PC-3 (cell line): ENCODE data around the gene ADGRF3. TPM values are rescaled to one million over a fixed set of nuclear protein-coding genes. Genes with fewer than 3 reads are reported as not detected.
"Not testable (repeated sequence)": the region's sequence is repeated elsewhere in the genome, so short reads cannot be mapped to it uniquely, and the experiment has no call there.

Source experiments
- ATAC-seq: fragments of 200-7000 bp; cut with Tn5 transposase; 2 replicates; pipeline ENCODE4 v1.9.1; 2020; ENCODE audit warnings: mild to moderate bottlenecking, moderate library complexity
- BruUV-seq: library from RNA; stranded (reverse); fragments of 400-500 nt; replicated peaks from 2 replicates; lab custom pipeline; 2021; lab: Mats Ljungman, UMichigan
- CTCF ChIA-PET: fragments of 300-600 bp; sonication (Branson Sonifier 250); formaldehyde crosslinking; loops from one replicate; lab custom pipeline; 2022; ENCODE audit warnings: antibody characterized with exemption; lab: Charles Lee
- POLR2A ChIA-PET: fragments of 300-600 bp; sonication (Branson Sonifier 250); formaldehyde crosslinking; loops from one replicate; lab custom pipeline; 2022; ENCODE audit warnings: antibody characterized with exemption; ENCODE audit not compliant: unreplicated experiment; lab: Charles Lee
- DNase-seq: peaks from one replicate; pipeline ENCODE4 v3.0.0-alpha.2; 2015
- H2AFZ ChIP-seq: fragments of 300-600 bp; sonication (generic); 2 replicates; pipeline ENCODE4 v1.6.0; 2016; ENCODE audit warnings: antibody characterized with exemption, low read length
- H3F3A ChIP-seq: fragments of 300-600 bp; sonication (generic); one replicate; pipeline ENCODE4 v1.6.0; 2017; ENCODE audit warnings: antibody characterized with exemption, low read length, control low read depth, mild to moderate bottlenecking; ENCODE audit not compliant: unreplicated experiment
- H3K27ac ChIP-seq: fragments of 300-600 bp; sonication (generic); 2 replicates; pipeline ENCODE4 v1.5.1; 2016; ENCODE audit warnings: mild to moderate bottlenecking, low read length
- H3K27me3 ChIP-seq: fragments of 300-600 bp; sonication (generic); 2 replicates; pipeline ENCODE4 v1.6.1; 2016; ENCODE audit warnings: low read length, mixed read lengths
- H3K36me3 ChIP-seq: fragments of 300-600 bp; sonication (generic); 2 replicates; pipeline ENCODE4 v1.6.1; 2016; ENCODE audit warnings: low read depth, mixed run types, low read length, mixed read lengths
- H3K4me1 ChIP-seq: fragments of 300-600 bp; sonication (generic); 2 replicates; pipeline ENCODE4 v1.5.1; 2016; ENCODE audit warnings: low read length; ENCODE audit not compliant: insufficient read depth
- H3K4me2 ChIP-seq: fragments of 300-600 bp; sonication (generic); 2 replicates; pipeline ENCODE4 v1.6.0; 2016; ENCODE audit warnings: low read length
- H3K4me3 ChIP-seq: fragments of 300-600 bp; sonication (generic); 2 replicates; pipeline ENCODE4 v1.5.1; 2016; ENCODE audit warnings: mild to moderate bottlenecking, low read length, mixed read lengths
- H3K79me2 ChIP-seq: fragments of 300-600 bp; sonication (generic); 2 replicates; pipeline ENCODE4 v1.6.1; 2017; ENCODE audit warnings: low read length, mixed read lengths
- H3K9ac ChIP-seq: fragments of 300-600 bp; sonication (generic); 2 replicates; pipeline ENCODE4 v1.6.0; 2016; ENCODE audit warnings: mild to moderate bottlenecking, low read length
- H3K9me2 ChIP-seq: fragments of 300-600 bp; sonication (generic); replicated peaks from 2 replicates; pipeline ENCODE4 v1.6.1; 2016; ENCODE audit warnings: mixed run types, low read length, mixed read lengths
- H3K9me3 ChIP-seq: fragments of 300-600 bp; sonication (generic); 2 replicates; pipeline ENCODE4 v1.6.1; 2016; ENCODE audit warnings: low read length, mixed read lengths
- H4K20me1 ChIP-seq: fragments of 300-600 bp; sonication (generic); 2 replicates; pipeline ENCODE4 v1.6.1; 2016; ENCODE audit warnings: low read length, mixed read lengths
- CTCF ChIP-seq: fragments of 300-600 bp; sonication (generic); conservative IDR thresholded peaks from 2 replicates; pipeline ENCODE4 v1.5.1; 2017; ENCODE audit warnings: antibody characterized with exemption, low read depth, mild to moderate bottlenecking, low read length
- EZH2 ChIP-seq: fragments of 300-600 bp; sonication (generic); IDR thresholded peaks from one replicate; pipeline ENCODE4 v1.6.1; 2017; ENCODE audit warnings: antibody characterized with exemption, mild to moderate bottlenecking, low read length; ENCODE audit not compliant: unreplicated experiment
- EZH2phosphoT487 ChIP-seq: fragments of 300-600 bp; sonication (generic); IDR thresholded peaks from 2 replicates; pipeline ENCODE4 v1.6.1; 2018; ENCODE audit warnings: mild to moderate bottlenecking, antibody characterized with exemption, low read length, borderline replicate concordance
- intact Hi-C: fragments of 100-400 bp; cut with micrococcal nuclease; formaldehyde crosslinking; loops from 2 replicates; pipeline ENCODE4 v1.9.0; 2023
- total RNA-seq: library from RNA; depleted of rRNA; stranded (reverse); fragments of >200 nt; gene quantifications from 2 replicates; pipeline ENCODE4 v1.2.3, GENCODE V29; 2014

Gene ADGRF3
- total RNA-seq, 1 experiment from 2014 or later, result not detected

DNA sequence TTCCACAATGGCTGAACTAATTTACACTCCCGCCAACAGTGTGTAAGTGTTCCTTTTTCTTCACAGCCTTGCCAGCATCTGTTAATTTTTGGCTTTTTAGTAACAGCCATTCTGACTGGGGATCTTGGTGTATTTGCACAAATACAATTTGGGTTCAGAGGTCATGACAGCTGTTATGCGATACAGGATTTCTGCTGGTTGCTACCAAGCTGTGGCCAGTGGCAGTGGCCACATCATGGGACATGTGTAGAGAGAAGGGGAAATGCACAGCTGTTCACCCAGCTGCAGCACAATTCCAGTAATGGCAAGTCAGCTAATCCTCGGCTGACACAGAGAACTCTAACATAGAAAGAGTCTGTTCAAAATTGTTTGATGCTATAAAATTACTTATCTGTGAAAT is 21.7 kb downstream of the ADGRF3 start:
- H3K9me3 ChIP-seq, result no peaks in the 10 kb centered on the region
- H2AFZ ChIP-seq, result no peak overlapping the region
- H3K4me1 ChIP-seq, result no peaks in the 10 kb centered on the region; the same call in 1 of the 2 replicates
- H3K27ac ChIP-seq, result no peak overlapping the region
- H3K4me3 ChIP-seq, result no peak overlapping the region
- TF ChIP-seq EZH2phosphoT487 (no peak), CTCF (no peak), EZH2 (no peak)
- H3K4me2 ChIP-seq, result no peak overlapping the region
- intact Hi-C loops, result no loop called here
- DNase-seq (no peak), ATAC-seq (no peak)
- no peaks in the 10 kb centered on the region for H3K27me3 ChIP-seq
- H3K79me2 ChIP-seq, result no peaks in the 10 kb centered on the region
- ChIA-PET CTCF (no interaction called here), POLR2A (no interaction called here)
- no peaks in the 10 kb centered on the region for H3F3A ChIP-seq
- H3K36me3 ChIP-seq, result no peaks in the 10 kb centered on the region
- H3K9me2 ChIP-seq, result no peaks in the 10 kb centered on the region
- no peak overlapping the region for H3K9ac ChIP-seq
- no TSS peak for BruUV-seq
- H4K20me1 ChIP-seq, result no peaks in the 10 kb centered on the region

- H3K27ac ChIP-seq, H3K27me3 ChIP-seq, H3K4me3 ChIP-seq, BruUV-seq, H3K79me2 ChIP-seq, H3K36me3 ChIP-seq, CTCF ChIA-PET, H3K4me2 ChIP-seq, H2AFZ ChIP-seq, DNase-seq, H3K9me2 ChIP-seq, H4K20me1 ChIP-seq, H3F3A ChIP-seq, ATAC-seq, H3K9ac ChIP-seq, POLR2A ChIA-PET, intact Hi-C loops, H3K9me3 ChIP-seq, H3K4me1 ChIP-seq: not testable (repeated sequence)
Observed at GRCh38 chr2:26324479-26324878, 22.1 kb downstream of the ADGRF3 start.

DNA sequence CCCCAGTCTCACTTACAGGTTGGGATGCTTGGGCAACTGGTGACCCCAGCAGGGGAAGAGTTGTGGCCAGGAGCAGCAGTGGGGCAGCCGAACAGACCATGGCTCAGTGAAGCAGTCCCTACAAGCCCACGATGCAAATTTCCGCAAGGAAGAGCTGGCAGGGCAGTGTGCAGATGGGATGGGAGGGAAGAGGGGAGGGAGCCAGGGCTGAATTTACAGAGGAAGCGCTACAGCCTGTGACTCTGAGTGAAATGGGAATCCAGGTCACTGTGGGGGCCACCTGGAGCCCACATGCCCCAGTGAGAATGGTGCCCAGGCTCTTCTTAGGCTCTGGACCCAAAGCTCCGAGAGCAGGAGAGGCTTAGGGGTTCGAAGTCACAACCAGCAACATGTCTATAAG is 27.6 kb downstream of the ADGRF3 start:
- no TSS peak for BruUV-seq
- no peak for TF ChIP-seq CTCF
- no peak for TF ChIP-seq EZH2
- TF ChIP-seq EZH2phosphoT487, result no peak
- CTCF ChIA-PET, result no interaction called here

More for the DNA sequence above, 27.6 kb downstream of the ADGRF3 start:
- intact Hi-C loops, result no loop called here
- Histone ChIP-seq H4K20me1 (no peaks in the 10 kb centered on the region), H3K9ac (no peak overlapping the region), H3K4me2 (no peak overlapping the region), H3K4me3 (no peak overlapping the region), H2AFZ (no peak overlapping the region), H3K36me3 (no peaks in the 10 kb centered on the region), H3K9me2 (no peaks in the 10 kb centered on the region), H3K4me1 (no peaks in the 10 kb centered on the region), H3K27ac (no peak overlapping the region), H3K79me2 (no peaks in the 10 kb centered on the region), H3K9me3 (no peaks in the 10 kb centered on the region), H3F3A (no peaks in the 10 kb centered on the region), H3K27me3 (no peaks in the 10 kb centered on the region)
- DNase-seq (no peak), ATAC-seq (no peak)
- POLR2A ChIA-PET, result no interaction called here
